CD4-positive, alpha-beta T cell (primary cell): Measurements from ENCODE around the gene BEGAIN. TPM values are rescaled to one million over a fixed set of nuclear protein-coding genes. Genes with fewer than 3 reads are reported as not detected.

Experiments used
- ATAC-seq: fragments of 200-7000 bp; cut with Tn5 transposase; one replicate; pipeline ENCODE4 v1.10.0; 2022; ENCODE audit warnings: mild to moderate bottlenecking; ENCODE audit not compliant: poor library complexity
- CTCF ChIA-PET: fragments of 350-600 bp; sonication (Branson Sonifier 250); formaldehyde crosslinking; loops from one replicate; lab custom pipeline; 2021; ENCODE audit warnings: antibody characterized with exemption, inconsistent platforms; lab: Charles Lee
- POLR2A ChIA-PET: fragments of 350-600 bp; sonication (Branson Sonifier 250); formaldehyde crosslinking; loops from one replicate; lab custom pipeline; 2021; ENCODE audit warnings: antibody characterized with exemption, inconsistent platforms; lab: Charles Lee
- DNase-seq, 14 experiments: peaks; one replicate each; pipeline ENCODE4 v3.0.0-alpha.2; 2013 to 2020; ENCODE audit warnings: mixed read lengths in 2 of 14
- H3K27ac ChIP-seq, 2 donors: one replicate each; pipeline versions ENCODE4 v1.5.1 to v1.7.0; 2013; ENCODE audit warnings: low read length in 2 of 2, low read depth in 1 of 2, mild to moderate bottlenecking in 1 of 2
- H3K27me3 ChIP-seq, 2 experiments: 1 replicate in 1 of 2; 2 replicates in 1 of 2; pipeline versions ENCODE4 v1.6.1 to v1.7.0; 2013; ENCODE audit warnings: low read length in 2 of 2, control low read depth in 1 of 2, mild to moderate bottlenecking in 1 of 2, moderate library complexity in 1 of 2; ENCODE audit not compliant: insufficient read depth in 2 of 2, control insufficient read depth in 1 of 2
- H3K36me3 ChIP-seq: one replicate; pipeline ENCODE4 v1.6.1; 2013; ENCODE audit warnings: low read length, control low read depth; ENCODE audit not compliant: insufficient read depth
- H3K4me1 ChIP-seq: one replicate; pipeline ENCODE4 v1.6.1; 2013; ENCODE audit warnings: low read length, control low read depth; ENCODE audit not compliant: insufficient read depth
- H3K4me3 ChIP-seq: one replicate; pipeline ENCODE4 v1.5.1; 2013; ENCODE audit warnings: mild to moderate bottlenecking, low read length, moderate library complexity
- H3K9me3 ChIP-seq, 2 experiments: 1 replicate in 1 of 2; 2 replicates in 1 of 2; pipeline versions ENCODE4 v1.6.1 to v1.7.0; 2013; ENCODE audit warnings: low read length in 2 of 2, mild to moderate bottlenecking in 2 of 2, control low read depth in 1 of 2, moderate library complexity in 1 of 2; ENCODE audit not compliant: control insufficient read depth in 1 of 2, insufficient read depth in 1 of 2
- H3K27ac Mint-ChIP-seq: one replicate; pipeline ENCODE4 v1.8.0; 2020; ENCODE audit warnings: mixed read lengths
- H3K27me3 Mint-ChIP-seq: one replicate; pipeline ENCODE4 v1.8.0; 2021; ENCODE audit warnings: mixed read lengths
- H3K36me3 Mint-ChIP-seq: one replicate; pipeline ENCODE4 v1.8.0; 2021; ENCODE audit warnings: low read depth, mixed read lengths
- H3K4me1 Mint-ChIP-seq: one replicate; pipeline ENCODE4 v1.8.0; 2021; ENCODE audit warnings: low read depth, mixed read lengths
- H3K4me3 Mint-ChIP-seq: one replicate; pipeline ENCODE4 v1.8.0; 2020; ENCODE audit warnings: mild to moderate bottlenecking, mixed read lengths
- H3K9me3 Mint-ChIP-seq: one replicate; pipeline ENCODE4 v1.8.0; 2020; ENCODE audit warnings: mixed read lengths
- CTCF ChIP-seq: fragments of 200-600 bp; IDR thresholded peaks from one replicate; pipeline ENCODE4 v1.8.0; 2022; ENCODE audit warnings: antibody characterized with exemption, mild to moderate bottlenecking
- intact Hi-C, 2 experiments: fragments of 100-400 bp; cut with DNase I in 1 of 2; cut with micrococcal nuclease in 1 of 2; formaldehyde crosslinking; loops; one replicate each; pipeline versions ENCODE4 v1.15.1 to v1.9.0; 2023 to 2025; cut with DNase I, micrococcal nuclease
- total RNA-seq, 174 experiments: library from RNA in 2 of 174; stranded (reverse) in 2 of 174; gene quantifications; one replicate each; pipeline ENCODE4 v1.2.3 and lab custom pipeline; 2021 to 2026

Gene BEGAIN
- total RNA-seq, 2 experiments from 2014 or later, result 1.5 to 2.0 TPM

- H3K9me3 ChIP-seq, result peaks cover 0 to 14% of the 10 kb centered on the region in 2 experiments
These were observed 15.4 kb downstream of the BEGAIN start for GRCh38 chr14:100571837-100572236.

GRCh38 chr14:100570726-100571454 is 16.3 kb downstream of the BEGAIN start:
- DNase-seq (no peak), ATAC-seq (no peak)
- H3K4me1 ChIP-seq, result peaks cover 32% of the 10 kb centered on the region
- no peaks in the 10 kb centered on the region for H3K36me3 Mint-ChIP-seq
- H3K4me1 Mint-ChIP-seq, result no peaks in the 10 kb centered on the region
- peaks cover 42% of the 10 kb centered on the region for H3K27me3 Mint-ChIP-seq
- CTCF ChIA-PET, result no interaction called here
- intact Hi-C loops, result no loop called here
- H3K4me3 ChIP-seq, result no peak overlapping the region
- no peaks in the 10 kb centered on the region for H3K9me3 Mint-ChIP-seq
- H3K36me3 ChIP-seq, result no peaks in the 10 kb centered on the region
- peaks cover 0 to 18% of the 10 kb centered on the region in 2 experiments for H3K9me3 ChIP-seq
- no peak overlapping the region for H3K27ac ChIP-seq
- no peak for TF ChIP-seq CTCF
- peak overlapping the region; percentile 25 for H3K4me3 Mint-ChIP-seq
- H3K27me3 ChIP-seq, result peaks cover 37 to 38% of the 10 kb centered on the region in 2 experiments
- POLR2A ChIA-PET, result no interaction called here
- no peak overlapping the region for H3K27ac Mint-ChIP-seq

More at GRCh38 chr14:100571837-100572236, 15.4 kb downstream of the BEGAIN start:
- Histone ChIP-seq H3K4me1 (peaks cover 26% of the 10 kb centered on the region), H3K27me3 (peaks cover 29% of the 10 kb centered on the region in 2 experiments), H3K4me3 (no peak overlapping the region), H3K36me3 (no peaks in the 10 kb centered on the region), H3K27ac (no peak overlapping the region)
- intact Hi-C loops, result no loop called here
- DNase-seq, result no peak
- Mint-ChIP-seq H3K4me3 (no peak overlapping the region), H3K27ac (no peak overlapping the region), H3K27me3 (peaks cover 35% of the 10 kb centered on the region), H3K9me3 (no peaks in the 10 kb centered on the region), H3K4me1 (no peaks in the 10 kb centered on the region), H3K36me3 (no peaks in the 10 kb centered on the region)
- ChIA-PET POLR2A (no interaction called here), CTCF (no interaction called here)
- TF ChIP-seq CTCF, result no peak
- no peak for ATAC-seq

- Mint-ChIP-seq H3K27ac (no peak overlapping the region), H3K36me3 (no peaks in the 10 kb centered on the region), H3K27me3 (peaks cover 53% of the 10 kb centered on the region), H3K9me3 (no peaks in the 10 kb centered on the region), H3K4me1 (no peaks in the 10 kb centered on the region), H3K4me3 (no peak overlapping the region)
- DNase-seq, result no peak
- Histone ChIP-seq H3K4me3 (no peak overlapping the region), H3K36me3 (no peaks in the 10 kb centered on the region), H3K4me1 (peaks cover 32% of the 10 kb centered on the region), H3K27ac (no peak overlapping the region), H3K9me3 (peaks cover 0 to 18% of the 10 kb centered on the region in 2 experiments), H3K27me3 (peaks cover 37 to 41% of the 10 kb centered on the region in 2 experiments)
- POLR2A ChIA-PET, result no interaction called here
- intact Hi-C loops, result no loop called here
- TF ChIP-seq CTCF, result no peak
- CTCF ChIA-PET, result no interaction called here
- ATAC-seq, result no peak
These were observed 17.4 kb downstream of the BEGAIN start for GRCh38 chr14:100569734-100570286.
